PC-3 (cell line): ENCODE measurements around the gene PSMB5. TPM values are rescaled to one million over a fixed set of nuclear protein-coding genes. Genes with fewer than 3 reads are reported as not detected.
A peak's percentile ranks its signal among the peaks of the same experiment; 100 is the strongest.

Experiments used
- ATAC-seq: fragments of 200-7000 bp; cut with Tn5 transposase; 2 replicates; pipeline ENCODE4 v1.9.1; 2020; ENCODE audit warnings: mild to moderate bottlenecking, moderate library complexity
- BruUV-seq: library from RNA; stranded (reverse); fragments of 400-500 nt; replicated peaks from 2 replicates; lab custom pipeline; 2021; lab: Mats Ljungman, UMichigan
- CTCF ChIA-PET: fragments of 300-600 bp; sonication (Branson Sonifier 250); formaldehyde crosslinking; loops from one replicate; lab custom pipeline; 2022; ENCODE audit warnings: antibody characterized with exemption; lab: Charles Lee
- POLR2A ChIA-PET: fragments of 300-600 bp; sonication (Branson Sonifier 250); formaldehyde crosslinking; loops from one replicate; lab custom pipeline; 2022; ENCODE audit warnings: antibody characterized with exemption; ENCODE audit not compliant: unreplicated experiment; lab: Charles Lee
- DNase-seq: peaks from one replicate; pipeline ENCODE4 v3.0.0-alpha.2; 2015
- H2AFZ ChIP-seq: fragments of 300-600 bp; sonication (generic); 2 replicates; pipeline ENCODE4 v1.6.0; 2016; ENCODE audit warnings: antibody characterized with exemption, low read length
- H3F3A ChIP-seq: fragments of 300-600 bp; sonication (generic); one replicate; pipeline ENCODE4 v1.6.0; 2017; ENCODE audit warnings: antibody characterized with exemption, low read length, control low read depth, mild to moderate bottlenecking; ENCODE audit not compliant: unreplicated experiment
- H3K27ac ChIP-seq: fragments of 300-600 bp; sonication (generic); 2 replicates; pipeline ENCODE4 v1.5.1; 2016; ENCODE audit warnings: mild to moderate bottlenecking, low read length
- H3K27me3 ChIP-seq: fragments of 300-600 bp; sonication (generic); 2 replicates; pipeline ENCODE4 v1.6.1; 2016; ENCODE audit warnings: low read length, mixed read lengths
- H3K36me3 ChIP-seq: fragments of 300-600 bp; sonication (generic); 2 replicates; pipeline ENCODE4 v1.6.1; 2016; ENCODE audit warnings: low read depth, mixed run types, low read length, mixed read lengths
- H3K4me1 ChIP-seq: fragments of 300-600 bp; sonication (generic); 2 replicates; pipeline ENCODE4 v1.5.1; 2016; ENCODE audit warnings: low read length; ENCODE audit not compliant: insufficient read depth
- H3K4me2 ChIP-seq: fragments of 300-600 bp; sonication (generic); 2 replicates; pipeline ENCODE4 v1.6.0; 2016; ENCODE audit warnings: low read length
- H3K4me3 ChIP-seq: fragments of 300-600 bp; sonication (generic); 2 replicates; pipeline ENCODE4 v1.5.1; 2016; ENCODE audit warnings: mild to moderate bottlenecking, low read length, mixed read lengths
- H3K79me2 ChIP-seq: fragments of 300-600 bp; sonication (generic); 2 replicates; pipeline ENCODE4 v1.6.1; 2017; ENCODE audit warnings: low read length, mixed read lengths
- H3K9ac ChIP-seq: fragments of 300-600 bp; sonication (generic); 2 replicates; pipeline ENCODE4 v1.6.0; 2016; ENCODE audit warnings: mild to moderate bottlenecking, low read length
- H3K9me2 ChIP-seq: fragments of 300-600 bp; sonication (generic); replicated peaks from 2 replicates; pipeline ENCODE4 v1.6.1; 2016; ENCODE audit warnings: mixed run types, low read length, mixed read lengths
- H3K9me3 ChIP-seq: fragments of 300-600 bp; sonication (generic); 2 replicates; pipeline ENCODE4 v1.6.1; 2016; ENCODE audit warnings: low read length, mixed read lengths
- H4K20me1 ChIP-seq: fragments of 300-600 bp; sonication (generic); 2 replicates; pipeline ENCODE4 v1.6.1; 2016; ENCODE audit warnings: low read length, mixed read lengths
- EZH2 ChIP-seq: fragments of 300-600 bp; sonication (generic); IDR thresholded peaks from one replicate; pipeline ENCODE4 v1.6.1; 2017; ENCODE audit warnings: antibody characterized with exemption, mild to moderate bottlenecking, low read length; ENCODE audit not compliant: unreplicated experiment
- EZH2phosphoT487 ChIP-seq: fragments of 300-600 bp; sonication (generic); IDR thresholded peaks from 2 replicates; pipeline ENCODE4 v1.6.1; 2018; ENCODE audit warnings: mild to moderate bottlenecking, antibody characterized with exemption, low read length, borderline replicate concordance
- intact Hi-C: fragments of 100-400 bp; cut with micrococcal nuclease; formaldehyde crosslinking; loops from 2 replicates; pipeline ENCODE4 v1.9.0; 2023
- total RNA-seq: library from RNA; depleted of rRNA; stranded (reverse); fragments of >200 nt; gene quantifications from 2 replicates; pipeline ENCODE4 v1.2.3, GENCODE V29; 2014
- TF ChIP-seq, protein P1 (sequence below): fragments of 300-600 bp; sonication (generic); conservative IDR thresholded peaks from 2 replicates; pipeline ENCODE4 v1.5.1; 2017; ENCODE audit warnings: antibody characterized with exemption, low read depth, mild to moderate bottlenecking, low read length

PSMB5 gene
- total RNA-seq, 1 experiment from 2014 or later, result 424 TPM

DNA sequence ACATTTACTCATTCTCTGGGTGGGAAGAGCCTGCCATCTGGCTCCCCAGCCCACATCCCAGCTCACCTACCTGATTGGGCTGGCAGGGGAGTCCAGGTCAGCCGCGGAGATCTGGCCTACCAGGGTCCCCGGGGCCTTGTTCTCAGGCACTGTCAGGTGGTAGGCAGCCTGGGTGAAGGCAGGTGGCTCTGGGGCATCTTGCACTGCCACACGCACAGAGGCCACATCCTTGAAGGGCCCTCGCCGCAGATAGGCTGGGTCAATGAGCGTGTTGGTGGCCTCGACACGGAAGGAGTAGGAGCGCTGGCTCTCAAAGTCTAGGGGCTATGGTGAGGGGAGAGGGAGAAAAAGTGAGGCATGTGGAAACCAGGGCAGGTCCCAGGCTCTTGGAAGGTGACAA lies 18.7 kb upstream of the PSMB5 start:
- H3K9me3 ChIP-seq, result no peaks in the 10 kb centered on the region
- H3K36me3 ChIP-seq, result no peaks in the 10 kb centered on the region
- H3F3A ChIP-seq, result no peaks in the 10 kb centered on the region
- intact Hi-C loops, result no loop called here
- H3K4me2 ChIP-seq, result no peak overlapping the region
- peaks cover 8% of the 10 kb centered on the region for H3K4me1 ChIP-seq
- H3K9ac ChIP-seq, result no peak overlapping the region
- H3K79me2 ChIP-seq, result no peaks in the 10 kb centered on the region
- H4K20me1 ChIP-seq, result no peaks in the 10 kb centered on the region
- no peak for DNase-seq
- no peak overlapping the region for H2AFZ ChIP-seq
- H3K27ac ChIP-seq, result no peak overlapping the region
- H3K4me3 ChIP-seq, result no peak overlapping the region
- ATAC-seq, result no peak
- H3K9me2 ChIP-seq, result no peaks in the 10 kb centered on the region
- ChIA-PET CTCF (interaction anchor here (1.2 to 2.1 kb wide), 2 partner anchors 59 to 67 kb away, joined by 3 to 11 read pairs; no protein-coding TSS in a partner anchor), POLR2A (no interaction called here)
- TF ChIP-seq, protein P1, sequence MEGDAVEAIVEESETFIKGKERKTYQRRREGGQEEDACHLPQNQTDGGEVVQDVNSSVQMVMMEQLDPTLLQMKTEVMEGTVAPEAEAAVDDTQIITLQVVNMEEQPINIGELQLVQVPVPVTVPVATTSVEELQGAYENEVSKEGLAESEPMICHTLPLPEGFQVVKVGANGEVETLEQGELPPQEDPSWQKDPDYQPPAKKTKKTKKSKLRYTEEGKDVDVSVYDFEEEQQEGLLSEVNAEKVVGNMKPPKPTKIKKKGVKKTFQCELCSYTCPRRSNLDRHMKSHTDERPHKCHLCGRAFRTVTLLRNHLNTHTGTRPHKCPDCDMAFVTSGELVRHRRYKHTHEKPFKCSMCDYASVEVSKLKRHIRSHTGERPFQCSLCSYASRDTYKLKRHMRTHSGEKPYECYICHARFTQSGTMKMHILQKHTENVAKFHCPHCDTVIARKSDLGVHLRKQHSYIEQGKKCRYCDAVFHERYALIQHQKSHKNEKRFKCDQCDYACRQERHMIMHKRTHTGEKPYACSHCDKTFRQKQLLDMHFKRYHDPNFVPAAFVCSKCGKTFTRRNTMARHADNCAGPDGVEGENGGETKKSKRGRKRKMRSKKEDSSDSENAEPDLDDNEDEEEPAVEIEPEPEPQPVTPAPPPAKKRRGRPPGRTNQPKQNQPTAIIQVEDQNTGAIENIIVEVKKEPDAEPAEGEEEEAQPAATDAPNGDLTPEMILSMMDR, result no peak
- TF ChIP-seq EZH2phosphoT487, result no peak
- no peak for TF ChIP-seq EZH2
- no TSS peak for BruUV-seq
- no peaks in the 10 kb centered on the region for H3K27me3 ChIP-seq

DNA sequence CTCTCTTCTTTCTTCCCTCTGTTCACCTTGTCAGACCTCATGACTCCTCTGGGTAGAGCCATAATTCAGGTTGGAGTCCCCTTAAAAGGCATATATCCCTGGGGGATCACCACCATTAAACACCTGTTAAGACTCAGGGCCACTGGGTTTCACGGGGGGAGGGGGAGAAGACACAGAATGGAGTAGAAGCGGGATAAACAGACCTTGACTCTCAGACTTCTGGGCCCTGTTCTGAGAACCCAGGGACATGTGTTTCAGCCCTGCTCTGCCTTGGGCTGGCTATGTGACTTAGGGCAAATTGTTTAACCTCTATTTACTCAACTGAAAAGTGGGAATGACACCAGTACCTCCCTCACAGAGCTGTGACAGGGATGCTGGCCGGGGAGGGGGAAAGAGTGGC lies 18.0 kb upstream of the PSMB5 start:
- Histone ChIP-seq H3K27me3 (no peaks in the 10 kb centered on the region), H4K20me1 (no peaks in the 10 kb centered on the region), H3K4me2 (no peak overlapping the region), H3K9ac (no peak overlapping the region), H3K9me3 (no peaks in the 10 kb centered on the region), H3K4me3 (no peak overlapping the region), H3K79me2 (no peaks in the 10 kb centered on the region), H2AFZ (no peak overlapping the region), H3K9me2 (no peaks in the 10 kb centered on the region), H3K27ac (no peak overlapping the region), H3K4me1 (peaks cover 8% of the 10 kb centered on the region), H3F3A (no peaks in the 10 kb centered on the region), H3K36me3 (no peaks in the 10 kb centered on the region)
- CTCF ChIA-PET, result interaction anchor here (1.2 to 2.1 kb wide), 2 partner anchors 58 to 66 kb away, joined by 3 to 11 read pairs; no protein-coding TSS in a partner anchor
- ATAC-seq, result no peak
- intact Hi-C loops, result no loop called here
- TF ChIP-seq, protein P1, result no peak
- TF ChIP-seq EZH2, result no peak
- TF ChIP-seq EZH2phosphoT487, result no peak
- POLR2A ChIA-PET, result no interaction called here
- BruUV-seq, result no TSS peak
- no peak for DNase-seq

DNA sequence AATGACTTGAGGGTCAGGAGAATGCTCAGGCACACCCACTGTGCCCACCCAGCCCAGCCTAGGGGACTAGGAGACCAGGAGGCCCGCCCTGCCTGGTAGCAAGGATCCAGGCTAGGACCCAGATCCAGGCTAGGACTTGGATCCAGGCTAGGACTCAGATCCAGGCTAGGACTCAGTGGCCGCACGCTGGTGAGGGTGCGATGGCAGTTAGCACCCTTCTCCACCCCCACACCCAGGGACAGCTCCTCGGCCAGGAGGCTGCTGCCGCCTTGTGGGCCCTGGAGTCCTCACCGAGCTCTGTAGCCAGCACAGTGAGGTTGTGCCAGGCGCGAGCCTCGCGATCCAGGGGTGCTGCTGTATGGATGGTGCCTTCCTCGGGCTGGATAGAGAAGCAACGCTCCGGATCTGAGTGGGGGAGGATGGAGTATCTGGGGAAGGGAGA lies 17.5 kb upstream of the PSMB5 start:
- no TSS peak for BruUV-seq
- Histone ChIP-seq H3K27ac (no peak overlapping the region), H3K36me3 (no peaks in the 10 kb centered on the region), H3K4me3 (no peak overlapping the region), H3K9ac (no peak overlapping the region), H3K4me2 (no peak overlapping the region), H3K9me3 (no peaks in the 10 kb centered on the region), H3K9me2 (no peaks in the 10 kb centered on the region), H3K79me2 (no peaks in the 10 kb centered on the region), H3K27me3 (no peaks in the 10 kb centered on the region), H3F3A (no peaks in the 10 kb centered on the region), H3K4me1 (peaks cover 8% of the 10 kb centered on the region), H2AFZ (no peak overlapping the region), H4K20me1 (no peaks in the 10 kb centered on the region)
- TF ChIP-seq, protein P1, result peak; percentile 24; the same call in 1 of the 2 replicates
- no peak for TF ChIP-seq EZH2
- DNase-seq (no peak), ATAC-seq (no peak)
- intact Hi-C loops, result no loop called here
- POLR2A ChIA-PET, result no interaction called here
- CTCF ChIA-PET, result interaction anchor here (2.1 kb wide), 1 partner anchor 57 kb away, joined by 11 read pairs; no protein-coding TSS in a partner anchor
